A673 (cell line): ENCODE results near the gene FEM1C. TPM values are rescaled to one million over a fixed set of nuclear protein-coding genes. Genes with fewer than 3 reads are reported as not detected.

Source experiments
- BruUV-seq: library from RNA; stranded (reverse); fragments of 400-500 nt; replicated peaks from 2 replicates; lab custom pipeline; 2021; lab: Mats Ljungman, UMichigan
- CTCF ChIA-PET: fragments of 300-600 bp; sonication (Branson Sonifier 250); formaldehyde crosslinking; loops from one replicate; lab custom pipeline; 2022; ENCODE audit warnings: antibody characterized with exemption; lab: Charles Lee
- POLR2A ChIA-PET: fragments of 300-600 bp; sonication (Branson Sonifier 250); formaldehyde crosslinking; loops from one replicate; lab custom pipeline; 2022; ENCODE audit warnings: antibody characterized with exemption; ENCODE audit not compliant: low non-redundant PET; lab: Charles Lee
- DNase-seq: peaks from one replicate; pipeline ENCODE4 v3.0.0-alpha.2; 2015; ENCODE audit warnings: low spot score
- H3K27ac ChIP-seq: fragments of 200-600 bp; sonication (generic); 2 replicates; pipeline ENCODE4 v1.5.1; 2016; ENCODE audit warnings: mixed run types, low read depth, mild to moderate bottlenecking, mixed read lengths, antibody characterized with exemption, low read length; ENCODE audit not compliant: poor library complexity, severe bottlenecking
- H3K27me3 ChIP-seq: fragments of 200-600 bp; sonication (generic); replicated peaks from 2 replicates; pipeline ENCODE4 v1.6.1; 2017; ENCODE audit warnings: mixed run types, low read depth, mild to moderate bottlenecking, mixed read lengths, antibody characterized with exemption, low read length; ENCODE audit not compliant: insufficient read depth, poor library complexity
- H3K36me3 ChIP-seq: fragments of 200-600 bp; sonication (generic); 2 replicates; pipeline ENCODE4 v1.6.1; 2016; ENCODE audit warnings: mixed run types, mild to moderate bottlenecking, mixed read lengths, antibody characterized with exemption, low read length; ENCODE audit not compliant: insufficient read depth, poor library complexity, severe bottlenecking
- H3K4me1 ChIP-seq: fragments of 200-600 bp; sonication (generic); 2 replicates; pipeline ENCODE4 v1.6.1; 2017; ENCODE audit warnings: mixed run types, mild to moderate bottlenecking, mixed read lengths, antibody characterized with exemption, low read length; ENCODE audit not compliant: insufficient read depth, poor library complexity, severe bottlenecking
- H3K4me3 ChIP-seq: fragments of 200-600 bp; sonication (generic); 2 replicates; pipeline ENCODE4 v1.5.1; 2016; ENCODE audit warnings: low read depth, mixed run types, mild to moderate bottlenecking, mixed read lengths, low read length; ENCODE audit not compliant: poor library complexity, severe bottlenecking
- H3K9me3 ChIP-seq: fragments of 200-600 bp; sonication (generic); 2 replicates; pipeline ENCODE4 v1.6.1; 2016; ENCODE audit warnings: mixed run types, low read depth, mild to moderate bottlenecking, mixed read lengths, antibody characterized with exemption, low read length; ENCODE audit not compliant: poor library complexity, severe bottlenecking
- EZH2 ChIP-seq: fragments of 200-600 bp; sonication (generic); IDR thresholded peaks from 2 replicates; pipeline ENCODE4 v1.6.1; 2017; ENCODE audit warnings: borderline replicate concordance, low read depth, mild to moderate bottlenecking, mixed read lengths, antibody characterized with exemption, low read length; ENCODE audit not compliant: poor library complexity, severe bottlenecking
- intact Hi-C: fragments of 100-400 bp; cut with micrococcal nuclease; formaldehyde crosslinking; loops from one replicate; pipeline ENCODE4 v1.10.0; 2022; ENCODE audit not compliant: unreplicated experiment
- total RNA-seq: library from RNA; stranded (reverse); gene quantifications from 2 replicates; pipeline ENCODE4 v1.2.3, GENCODE V29; 2021
- TF ChIP-seq, protein P1 (sequence below): fragments of 300-800, 200-600 bp; sonication (generic); conservative IDR thresholded peaks from 2 replicates; pipeline ENCODE4 v1.5.1; 2017; ENCODE audit warnings: low read depth, mild to moderate bottlenecking, antibody characterized with exemption, low read length, moderate library complexity, mixed read lengths

FEM1C gene
- total RNA-seq, 1 experiment from 2014 or later: 15.0 TPM

DNA sequence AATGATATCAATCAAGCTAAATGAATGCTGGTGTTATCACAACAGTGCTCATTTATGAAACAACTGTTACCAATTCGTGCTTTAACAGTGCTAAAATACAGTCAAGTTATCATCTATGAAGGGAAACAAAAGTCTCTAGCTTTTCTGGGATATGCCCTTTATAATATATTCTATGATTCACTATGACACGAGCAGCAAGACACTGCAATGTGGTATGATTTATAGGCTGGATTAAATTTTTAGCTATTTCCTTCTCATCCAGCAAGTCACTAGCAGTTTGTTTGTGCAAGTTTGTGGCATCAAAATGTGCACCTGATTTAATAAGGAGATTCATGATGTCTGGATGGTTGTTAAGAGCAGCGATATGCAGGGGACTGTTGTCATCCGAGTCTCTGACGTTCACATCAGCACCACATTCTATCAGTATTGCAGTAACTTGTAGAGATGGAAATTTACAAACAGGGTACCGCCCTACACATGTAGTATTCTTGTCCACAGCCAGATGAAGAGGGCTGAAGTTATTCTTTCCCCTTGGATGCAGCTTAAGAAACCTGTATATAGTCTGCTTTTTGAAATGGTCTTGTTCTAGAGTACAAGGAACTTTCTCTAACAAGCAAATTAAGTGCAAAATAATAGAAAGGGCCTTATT lies 20.3 kb downstream of the FEM1C start:
- H3K4me1 ChIP-seq: no peaks in the 10 kb centered on the region
- POLR2A ChIA-PET: no interaction called here
- no peak for TF ChIP-seq EZH2
- TF ChIP-seq, protein P1, sequence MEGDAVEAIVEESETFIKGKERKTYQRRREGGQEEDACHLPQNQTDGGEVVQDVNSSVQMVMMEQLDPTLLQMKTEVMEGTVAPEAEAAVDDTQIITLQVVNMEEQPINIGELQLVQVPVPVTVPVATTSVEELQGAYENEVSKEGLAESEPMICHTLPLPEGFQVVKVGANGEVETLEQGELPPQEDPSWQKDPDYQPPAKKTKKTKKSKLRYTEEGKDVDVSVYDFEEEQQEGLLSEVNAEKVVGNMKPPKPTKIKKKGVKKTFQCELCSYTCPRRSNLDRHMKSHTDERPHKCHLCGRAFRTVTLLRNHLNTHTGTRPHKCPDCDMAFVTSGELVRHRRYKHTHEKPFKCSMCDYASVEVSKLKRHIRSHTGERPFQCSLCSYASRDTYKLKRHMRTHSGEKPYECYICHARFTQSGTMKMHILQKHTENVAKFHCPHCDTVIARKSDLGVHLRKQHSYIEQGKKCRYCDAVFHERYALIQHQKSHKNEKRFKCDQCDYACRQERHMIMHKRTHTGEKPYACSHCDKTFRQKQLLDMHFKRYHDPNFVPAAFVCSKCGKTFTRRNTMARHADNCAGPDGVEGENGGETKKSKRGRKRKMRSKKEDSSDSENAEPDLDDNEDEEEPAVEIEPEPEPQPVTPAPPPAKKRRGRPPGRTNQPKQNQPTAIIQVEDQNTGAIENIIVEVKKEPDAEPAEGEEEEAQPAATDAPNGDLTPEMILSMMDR: no peak
- no peak overlapping the region for H3K4me3 ChIP-seq
- no peak for DNase-seq
- no TSS peak for BruUV-seq
- H3K27me3 ChIP-seq: no peaks in the 10 kb centered on the region
- CTCF ChIA-PET: no interaction called here
- H3K9me3 ChIP-seq: no peaks in the 10 kb centered on the region
- intact Hi-C loops: no loop called here
- H3K36me3 ChIP-seq: peaks cover 29% of the 10 kb centered on the region
- no peak overlapping the region for H3K27ac ChIP-seq

DNA sequence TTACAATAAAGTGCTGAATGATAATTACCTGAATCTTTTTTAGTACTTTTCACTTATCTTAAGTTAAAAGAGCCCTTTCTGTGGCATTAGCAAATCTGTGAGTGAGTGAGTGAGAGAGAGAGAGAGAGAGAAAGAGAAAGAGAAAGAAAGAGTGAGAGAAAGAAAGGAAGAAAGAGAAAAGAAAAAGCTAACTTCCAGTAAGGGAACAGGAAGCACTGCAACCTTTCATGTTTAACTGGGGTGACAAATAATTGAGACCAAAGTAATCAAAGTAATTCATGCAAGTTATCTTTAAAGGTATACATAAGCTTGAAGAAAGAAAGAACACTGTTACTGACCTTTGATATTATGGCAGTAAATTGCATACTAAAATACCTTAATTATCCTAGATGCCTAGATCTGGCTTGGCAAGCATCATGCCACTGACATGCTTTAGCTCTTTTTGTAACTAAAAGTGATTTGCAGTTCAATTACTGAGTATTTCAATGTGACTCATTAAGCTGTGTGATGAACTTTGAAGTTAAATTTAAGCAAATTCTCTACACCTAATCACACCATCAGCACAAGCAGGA lies 21.7 kb downstream of the FEM1C start:
- Histone ChIP-seq H3K9me3 (no peaks in the 10 kb centered on the region), H3K27ac (no peak overlapping the region), H3K36me3 (peaks cover 29% of the 10 kb centered on the region), H3K4me3 (no peak overlapping the region), H3K4me1 (no peaks in the 10 kb centered on the region), H3K27me3 (no peaks in the 10 kb centered on the region)
- TF ChIP-seq, protein P1: no peak
- TF ChIP-seq EZH2: no peak
- no peak for DNase-seq
- intact Hi-C loops: no loop called here
- CTCF ChIA-PET: no interaction called here
- BruUV-seq: no TSS peak
- POLR2A ChIA-PET: no interaction called here

DNA sequence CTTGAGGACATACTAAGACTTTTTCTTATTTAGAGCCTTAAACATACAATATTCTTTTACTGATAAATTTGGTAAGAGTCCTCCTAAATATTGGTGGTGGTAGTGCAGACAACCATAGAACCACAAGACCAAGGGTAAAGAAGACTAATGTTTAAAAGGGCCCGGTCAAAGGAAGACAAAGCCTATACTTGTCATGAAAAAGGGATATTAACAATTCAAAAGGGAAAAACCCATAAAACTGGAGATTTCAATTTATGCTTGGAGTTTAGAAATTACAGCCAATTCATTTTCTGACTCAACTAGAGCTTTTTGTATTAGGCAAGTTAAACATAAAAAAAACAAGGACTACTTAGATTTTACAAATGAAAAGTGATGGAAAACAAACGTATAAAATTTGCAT lies 24.4 kb downstream of the FEM1C start:
- CTCF ChIA-PET: no interaction called here
- intact Hi-C loops: no loop called here
- Histone ChIP-seq H3K27me3 (no peaks in the 10 kb centered on the region), H3K9me3 (no peaks in the 10 kb centered on the region), H3K4me3 (no peak overlapping the region), H3K4me1 (no peaks in the 10 kb centered on the region), H3K27ac (no peak overlapping the region), H3K36me3 (peaks cover 24% of the 10 kb centered on the region)
- TF ChIP-seq EZH2: no peak
- TF ChIP-seq, protein P1: no peak
- POLR2A ChIA-PET: no interaction called here
- BruUV-seq: no TSS peak
- no peak for DNase-seq
